HepG2 (cell line): ENCODE data around the gene USP5. TPM values are rescaled to one million over a fixed set of nuclear protein-coding genes. Genes with fewer than 3 reads are reported as not detected.

Source experiments
- AFF4 ChIP-seq: sonication (generic); formaldehyde crosslinking; IDR thresholded peaks from 2 replicates; pipeline ENCODE4 v1.4.0; 2020; ENCODE audit warnings: missing genetic modification reagents
- ETV5 ChIP-seq: IDR thresholded peaks from 2 replicates; pipeline ENCODE4 v1.6.1; 2018; ENCODE audit warnings: missing biosample characterization, missing genetic modification reagents, inconsistent platforms, borderline replicate concordance
- FOXC1 ChIP-seq: sonication (generic); formaldehyde crosslinking; IDR thresholded peaks from 2 replicates; pipeline ENCODE4 v1.8.0; 2022; ENCODE audit warnings: mild to moderate bottlenecking, missing genetic modification reagents, borderline replicate concordance
- HIVEP1 ChIP-seq: sonication (generic); formaldehyde crosslinking; IDR thresholded peaks from 2 replicates; pipeline ENCODE4 v1.4.0; 2020; ENCODE audit warnings: mild to moderate bottlenecking, missing genetic modification reagents
- IRX3 ChIP-seq: sonication (generic); formaldehyde crosslinking; IDR thresholded peaks from 2 replicates; pipeline ENCODE4 v1.8.1; 2023; ENCODE audit warnings: mild to moderate bottlenecking, low read depth, missing genetic modification reagents, borderline replicate concordance
- NBN ChIP-seq: fragments of 450-650 bp; conservative IDR thresholded peaks from 2 replicates; pipeline ENCODE4 v1.6.1; 2017
- RBM39 ChIP-seq: fragments of 200-400 bp; formaldehyde crosslinking; IDR thresholded peaks from one replicate; pipeline ENCODE4 v1.6.1; 2018; ENCODE audit warnings: antibody characterized with exemption, mild to moderate bottlenecking, low read depth, low read length; ENCODE audit not compliant: poor library complexity, severe bottlenecking
- YY1 ChIP-seq: IDR thresholded peaks from 2 replicates; pipeline ENCODE4 v1.6.1; 2011; ENCODE audit warnings: low read length, low read depth, moderate library complexity, mild to moderate bottlenecking; ENCODE audit not compliant: insufficient read depth, insufficient replicate concordance
- ZBTB44 ChIP-seq: sonication (generic); formaldehyde crosslinking; IDR thresholded peaks from 2 replicates; pipeline ENCODE4 v1.4.0; 2020; ENCODE audit warnings: missing genetic modification reagents
- ZFP36L2 ChIP-seq: sonication (generic); formaldehyde crosslinking; IDR thresholded peaks from 2 replicates; pipeline ENCODE4 v1.4.0; 2020; ENCODE audit warnings: missing genetic modification reagents
- ZFP90 ChIP-seq: sonication (generic); formaldehyde crosslinking; IDR thresholded peaks from 2 replicates; pipeline ENCODE4 v1.8.0; 2022; ENCODE audit warnings: missing genetic modification reagents, mild to moderate bottlenecking, inconsistent platforms, borderline replicate concordance
- ZKSCAN1 ChIP-seq: fragments of 150-350 bp; IDR thresholded peaks from 2 replicates; pipeline ENCODE4 v1.6.1; 2014; ENCODE audit warnings: low read length
- ZNF564 ChIP-seq: sonication (generic); formaldehyde crosslinking; IDR thresholded peaks from 2 replicates; pipeline ENCODE4 v1.8.1; 2023; ENCODE audit warnings: mild to moderate bottlenecking, missing genetic modification reagents
- ZNF674 ChIP-seq: sonication (generic); formaldehyde crosslinking; IDR thresholded peaks from 2 replicates; pipeline ENCODE4 v1.5.0; 2020; ENCODE audit warnings: low read depth, mild to moderate bottlenecking, missing genetic modification reagents
- ZNF850 ChIP-seq: sonication (generic); formaldehyde crosslinking; conservative IDR thresholded peaks from 2 replicates; pipeline ENCODE4 v1.9.0; 2021; ENCODE audit warnings: mild to moderate bottlenecking, missing genetic modification reagents
- polyA plus RNA-seq, 8 experiments: library from polyadenylated mRNA; depleted of rRNA in 3 of 8; stranded (reverse) in 7 of 8; unstranded in 1 of 8; fragments of >200 nt; fragmentation: Illumina TruSeq in 4 of 8; extraction: Trizol in 4 of 8; gene quantifications; 2 replicates each; pipeline versions ENCODE4 v1.2.1 to v1.2.3, GENCODE V29; 2011 to 2016; ENCODE audit warnings: low read depth in 4 of 8, missing spikeins in 1 of 8, mixed read lengths in 1 of 8; ENCODE audit not compliant: insufficient read depth in 1 of 8
- total RNA-seq, 5 experiments: library from RNA; depleted of rRNA; stranded (reverse); fragments of >200 nt; fragmentation: Illumina TruSeq; extraction: Trizol; gene quantifications; 2 replicates each; pipeline ENCODE4 v1.2.3, GENCODE V29; 2016; ENCODE audit warnings: low read depth in 1 of 5
- TF ChIP-seq, protein P1 (sequence below): sonication (generic); formaldehyde crosslinking; IDR thresholded peaks from 2 replicates; pipeline ENCODE4 v1.4.0; 2020; ENCODE audit warnings: missing genetic modification reagents
- TF ChIP-seq, protein P2 (sequence below): IDR thresholded peaks from 2 replicates; pipeline ENCODE4 v1.6.1; 2016; ENCODE audit warnings: control low read depth
- TF ChIP-seq, protein P3 (sequence below): IDR thresholded peaks from 2 replicates; pipeline ENCODE4 v1.6.1; 2012; ENCODE audit warnings: inconsistent platforms

The USP5 gene
- total and polyA plus RNA-seq, 2 of the 13 experiments (the other 11 are each of a cell fraction or from before 2014, with no cell fraction given): 39.6 to 56.0 TPM

DNA sequence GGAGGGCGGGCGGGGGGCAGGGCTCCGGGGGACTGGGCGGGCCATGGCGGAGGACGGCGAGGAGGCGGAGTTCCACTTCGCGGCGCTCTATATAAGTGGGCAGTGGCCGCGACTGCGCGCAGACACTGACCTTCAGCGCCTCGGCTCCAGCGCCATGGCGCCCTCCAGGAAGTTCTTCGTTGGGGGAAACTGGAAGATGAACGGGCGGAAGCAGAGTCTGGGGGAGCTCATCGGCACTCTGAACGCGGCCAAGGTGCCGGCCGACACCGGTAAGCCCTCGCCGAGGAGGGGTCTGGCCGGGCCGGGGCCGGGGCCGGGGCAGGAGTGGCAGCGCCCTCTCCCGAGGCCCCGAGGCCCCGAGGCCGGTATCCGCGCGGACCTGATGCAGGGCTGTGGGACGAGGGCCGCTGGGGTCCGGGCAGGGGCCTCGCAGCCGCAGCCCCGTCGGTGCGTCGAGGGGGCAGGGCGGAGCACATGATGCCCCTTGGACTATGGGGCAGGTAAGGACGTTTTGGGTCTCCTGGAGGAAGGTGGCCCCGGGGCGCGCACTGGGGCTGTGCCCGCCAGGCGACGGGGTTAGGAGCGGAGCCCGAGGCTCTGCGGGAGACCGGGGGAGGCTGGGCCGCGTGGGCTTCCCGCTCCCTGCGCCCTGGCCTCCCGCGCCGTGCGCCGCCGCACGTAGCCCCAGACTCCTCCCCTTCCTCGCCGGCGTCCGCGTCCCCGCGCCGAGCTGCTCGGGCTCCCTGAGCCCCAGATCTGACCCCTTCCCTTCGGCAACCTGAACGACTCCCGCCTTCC is 15.7 kb downstream of the USP5 start, which contains the start of gene TPI1 (continued):
- peak; percentile 78; the same call in 1 of the 2 replicates for TF ChIP-seq AFF4 (CRISPR knock-in tag)
- TF ChIP-seq ZKSCAN1: no peak
- TF ChIP-seq ETV5 (CRISPR knock-in tag): no peak
- TF ChIP-seq YY1: peak; percentile 84
- no peak for TF ChIP-seq NBN
- TF ChIP-seq, protein P1, sequence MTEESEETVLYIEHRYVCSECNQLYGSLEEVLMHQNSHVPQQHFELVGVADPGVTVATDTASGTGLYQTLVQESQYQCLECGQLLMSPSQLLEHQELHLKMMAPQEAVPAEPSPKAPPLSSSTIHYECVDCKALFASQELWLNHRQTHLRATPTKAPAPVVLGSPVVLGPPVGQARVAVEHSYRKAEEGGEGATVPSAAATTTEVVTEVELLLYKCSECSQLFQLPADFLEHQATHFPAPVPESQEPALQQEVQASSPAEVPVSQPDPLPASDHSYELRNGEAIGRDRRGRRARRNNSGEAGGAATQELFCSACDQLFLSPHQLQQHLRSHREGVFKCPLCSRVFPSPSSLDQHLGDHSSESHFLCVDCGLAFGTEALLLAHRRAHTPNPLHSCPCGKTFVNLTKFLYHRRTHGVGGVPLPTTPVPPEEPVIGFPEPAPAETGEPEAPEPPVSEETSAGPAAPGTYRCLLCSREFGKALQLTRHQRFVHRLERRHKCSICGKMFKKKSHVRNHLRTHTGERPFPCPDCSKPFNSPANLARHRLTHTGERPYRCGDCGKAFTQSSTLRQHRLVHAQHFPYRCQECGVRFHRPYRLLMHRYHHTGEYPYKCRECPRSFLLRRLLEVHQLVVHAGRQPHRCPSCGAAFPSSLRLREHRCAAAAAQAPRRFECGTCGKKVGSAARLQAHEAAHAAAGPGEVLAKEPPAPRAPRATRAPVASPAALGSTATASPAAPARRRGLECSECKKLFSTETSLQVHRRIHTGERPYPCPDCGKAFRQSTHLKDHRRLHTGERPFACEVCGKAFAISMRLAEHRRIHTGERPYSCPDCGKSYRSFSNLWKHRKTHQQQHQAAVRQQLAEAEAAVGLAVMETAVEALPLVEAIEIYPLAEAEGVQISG (CRISPR knock-in tag): peak; percentile 41
- TF ChIP-seq HIVEP1: no peak
- TF ChIP-seq ZNF850 (CRISPR knock-in tag): no peak
- TF ChIP-seq ZFP90 (CRISPR knock-in tag): 0 out of 2 replicates have a peak, but pooled peaks have one; percentile 63
- 0 out of 2 replicates have a peak, but pooled peaks have one; percentile 19 for TF ChIP-seq ZNF674 (CRISPR knock-in tag)
- TF ChIP-seq ZNF564: 0 out of 2 replicates have a peak, but pooled peaks have one; percentile 48
- TF ChIP-seq, protein P2, sequence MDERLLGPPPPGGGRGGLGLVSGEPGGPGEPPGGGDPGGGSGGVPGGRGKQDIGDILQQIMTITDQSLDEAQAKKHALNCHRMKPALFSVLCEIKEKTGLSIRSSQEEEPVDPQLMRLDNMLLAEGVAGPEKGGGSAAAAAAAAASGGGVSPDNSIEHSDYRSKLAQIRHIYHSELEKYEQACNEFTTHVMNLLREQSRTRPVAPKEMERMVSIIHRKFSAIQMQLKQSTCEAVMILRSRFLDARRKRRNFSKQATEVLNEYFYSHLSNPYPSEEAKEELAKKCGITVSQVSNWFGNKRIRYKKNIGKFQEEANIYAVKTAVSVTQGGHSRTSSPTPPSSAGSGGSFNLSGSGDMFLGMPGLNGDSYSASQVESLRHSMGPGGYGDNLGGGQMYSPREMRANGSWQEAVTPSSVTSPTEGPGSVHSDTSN (CRISPR knock-in tag): no peak
- peak; percentile 52; the same call in 1 of the 2 replicates for TF ChIP-seq FOXC1 (CRISPR knock-in tag)
- peak; percentile 85 for TF ChIP-seq IRX3 (CRISPR knock-in tag)
- TF ChIP-seq, protein P3, sequence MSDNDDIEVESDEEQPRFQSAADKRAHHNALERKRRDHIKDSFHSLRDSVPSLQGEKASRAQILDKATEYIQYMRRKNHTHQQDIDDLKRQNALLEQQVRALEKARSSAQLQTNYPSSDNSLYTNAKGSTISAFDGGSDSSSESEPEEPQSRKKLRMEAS: peak; percentile 77
- peak; percentile 90 for TF ChIP-seq RBM39
- TF ChIP-seq ZFP36L2: 0 out of 2 replicates have a peak, but pooled peaks have one; percentile 20
- peak; percentile 77; the same call in 1 of the 2 replicates for TF ChIP-seq ZBTB44 (CRISPR knock-in tag)
